Measurements from ENCODE around the gene RUVBL2.
A peak's percentile ranks its signal among the peaks of the same experiment; 100 is the strongest.
"Not testable (repeated sequence)": the region's sequence is repeated elsewhere in the genome, so short reads cannot be mapped to it uniquely, and the experiment has no call there.

The RUVBL2 gene

DNA sequence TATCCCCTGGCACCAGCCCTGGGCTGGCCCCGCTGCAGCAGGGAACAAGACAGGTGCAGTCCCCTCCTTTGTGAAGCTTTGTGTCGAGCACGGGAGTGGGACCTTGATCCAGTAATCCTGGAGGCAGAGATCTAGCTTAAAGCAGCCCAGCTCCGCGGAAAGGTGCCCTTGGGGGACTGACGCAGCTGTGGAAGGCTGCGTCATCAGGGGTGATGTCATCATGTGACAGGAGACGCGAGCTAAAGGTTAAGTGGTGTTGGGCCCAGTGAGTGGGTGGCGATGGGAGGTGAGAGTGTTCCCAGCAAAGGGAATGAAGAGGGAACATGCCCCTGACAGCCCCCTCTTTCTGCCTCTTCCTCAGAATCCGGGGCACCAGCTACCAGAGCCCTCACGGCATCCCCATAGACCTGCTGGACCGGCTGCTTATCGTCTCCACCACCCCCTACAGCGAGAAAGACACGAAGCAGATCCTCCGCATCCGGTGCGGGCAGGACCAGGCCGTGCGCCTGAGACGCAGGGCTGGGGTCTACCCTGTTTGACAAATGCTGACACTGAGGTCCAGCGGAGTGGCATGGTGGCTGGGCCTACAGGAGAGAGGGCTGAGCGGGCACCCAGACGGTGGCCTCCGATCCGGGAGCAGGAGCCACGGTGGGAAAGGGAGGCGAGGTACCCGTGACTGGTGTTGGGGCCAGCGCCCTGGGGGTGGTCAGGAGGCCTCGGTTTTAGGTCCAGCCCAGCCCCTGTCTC lies 20.6 kb downstream of the RUVBL2 start:
- TF ChIP-seq, protein P1, sequence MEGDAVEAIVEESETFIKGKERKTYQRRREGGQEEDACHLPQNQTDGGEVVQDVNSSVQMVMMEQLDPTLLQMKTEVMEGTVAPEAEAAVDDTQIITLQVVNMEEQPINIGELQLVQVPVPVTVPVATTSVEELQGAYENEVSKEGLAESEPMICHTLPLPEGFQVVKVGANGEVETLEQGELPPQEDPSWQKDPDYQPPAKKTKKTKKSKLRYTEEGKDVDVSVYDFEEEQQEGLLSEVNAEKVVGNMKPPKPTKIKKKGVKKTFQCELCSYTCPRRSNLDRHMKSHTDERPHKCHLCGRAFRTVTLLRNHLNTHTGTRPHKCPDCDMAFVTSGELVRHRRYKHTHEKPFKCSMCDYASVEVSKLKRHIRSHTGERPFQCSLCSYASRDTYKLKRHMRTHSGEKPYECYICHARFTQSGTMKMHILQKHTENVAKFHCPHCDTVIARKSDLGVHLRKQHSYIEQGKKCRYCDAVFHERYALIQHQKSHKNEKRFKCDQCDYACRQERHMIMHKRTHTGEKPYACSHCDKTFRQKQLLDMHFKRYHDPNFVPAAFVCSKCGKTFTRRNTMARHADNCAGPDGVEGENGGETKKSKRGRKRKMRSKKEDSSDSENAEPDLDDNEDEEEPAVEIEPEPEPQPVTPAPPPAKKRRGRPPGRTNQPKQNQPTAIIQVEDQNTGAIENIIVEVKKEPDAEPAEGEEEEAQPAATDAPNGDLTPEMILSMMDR (IDR thresholded peaks at IDR 0.05; ENCODE audit: low read depth, low read length) = no peak
- DNase-seq (ENCODE audit: extremely low read depth, low read depth) = no peak

DNA sequence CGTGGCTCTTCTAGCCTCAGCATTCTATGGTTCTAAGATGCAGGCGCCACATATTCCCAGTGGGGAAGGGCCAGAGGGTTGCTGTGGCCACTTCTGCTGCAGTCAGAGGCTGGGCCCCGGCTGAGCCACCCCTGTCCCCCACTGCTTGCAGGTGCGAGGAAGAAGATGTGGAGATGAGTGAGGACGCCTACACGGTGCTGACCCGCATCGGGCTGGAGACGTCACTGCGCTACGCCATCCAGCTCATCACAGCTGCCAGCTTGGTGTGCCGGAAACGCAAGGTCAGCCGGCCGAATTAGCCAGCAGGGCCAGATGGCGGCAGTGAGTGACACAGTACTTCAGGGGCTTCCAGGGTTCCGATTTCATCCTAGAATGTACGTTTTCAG lies 21.2 kb downstream of the RUVBL2 start:
- no peak for DNase-seq (ENCODE audit: extremely low read depth, low read depth)
- TF ChIP-seq, protein P1 (IDR thresholded peaks at IDR 0.05; ENCODE audit: low read depth, low read length) = no peak

DNA sequence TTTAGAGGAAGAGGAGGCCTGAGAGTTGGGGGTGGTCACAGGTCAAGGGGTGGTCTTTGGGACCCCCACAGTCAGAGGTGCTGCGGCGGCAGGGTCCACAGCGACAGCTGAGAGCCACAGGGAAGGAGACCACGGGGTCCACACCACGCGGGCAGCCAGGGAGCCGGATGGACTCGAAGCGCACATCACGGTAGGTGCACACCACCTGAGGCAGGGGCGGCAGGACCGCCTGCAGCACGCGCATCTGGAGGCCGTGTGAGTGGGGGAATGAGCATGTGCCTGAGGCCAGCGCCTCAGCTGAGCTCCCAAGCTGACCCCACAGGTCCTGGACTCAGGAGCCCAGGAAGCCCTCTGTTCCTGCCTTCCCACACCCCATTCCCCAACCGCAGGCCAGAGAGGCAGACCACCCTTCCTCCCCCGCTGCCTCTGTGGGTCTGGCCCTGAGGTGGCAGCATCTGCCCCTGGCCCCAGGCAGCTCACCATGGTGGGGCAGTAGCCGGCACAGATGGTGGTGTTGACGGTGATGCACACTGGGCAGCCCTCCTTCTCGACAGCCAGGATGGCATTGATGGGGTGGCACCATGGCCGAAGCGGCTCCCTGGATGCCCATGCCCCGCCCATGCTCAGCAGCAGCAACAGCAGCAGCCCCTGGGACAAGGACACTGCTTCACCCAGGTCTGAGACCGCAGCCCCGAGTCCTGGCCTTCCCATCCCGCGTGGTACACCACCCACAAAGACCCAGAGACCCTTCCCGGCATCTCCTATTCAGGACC lies 22.6 kb downstream of the RUVBL2 start:
- DNase-seq (ENCODE audit: extremely low read depth, low read depth) = no peak
- TF ChIP-seq, protein P1 (IDR thresholded peaks at IDR 0.05; ENCODE audit: low read depth, low read length) = no peak

DNA sequence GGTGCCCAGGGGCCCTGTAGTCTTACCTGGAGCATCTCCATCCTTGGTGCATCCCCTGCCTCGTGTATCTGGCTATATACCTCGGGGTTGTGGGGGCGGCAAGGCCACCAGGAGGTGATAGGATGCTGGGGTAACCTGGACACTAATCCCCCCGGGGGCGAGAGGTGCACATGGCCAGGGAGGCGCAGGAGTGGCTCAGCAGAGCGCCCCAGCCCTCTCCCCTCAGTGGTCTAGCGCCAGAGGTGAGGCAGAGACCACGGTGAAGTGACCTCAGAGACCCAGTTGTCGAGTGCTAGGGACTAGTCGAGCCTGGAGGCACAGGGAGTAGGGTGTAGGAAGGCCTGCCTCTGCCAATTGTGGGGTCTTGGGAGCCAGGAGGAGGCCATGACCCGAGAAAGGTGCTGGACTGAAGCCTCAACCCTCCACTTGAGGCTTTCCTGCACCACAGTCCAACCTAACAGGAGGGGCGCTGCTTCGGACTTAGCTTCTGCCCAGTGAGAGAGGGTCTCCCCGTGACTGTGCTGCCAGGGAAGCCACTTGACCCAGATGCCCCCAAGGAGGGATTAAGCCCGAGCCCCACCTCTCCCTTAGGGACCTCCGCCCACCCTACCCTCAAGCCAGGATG lies 23.5 kb downstream of the RUVBL2 start, which contains the start of gene LHB:
Gene LHB, minus strand, starts transcription at position 51 of the 625 bp plus-strand sequence. Its CDS starts 10 bp downstream, at position 41.
- DNase-seq (ENCODE audit: extremely low read depth, low read depth) = no peak
- TF ChIP-seq, protein P1 (IDR thresholded peaks at IDR 0.05; ENCODE audit: low read depth, low read length) = no peak

DNA sequence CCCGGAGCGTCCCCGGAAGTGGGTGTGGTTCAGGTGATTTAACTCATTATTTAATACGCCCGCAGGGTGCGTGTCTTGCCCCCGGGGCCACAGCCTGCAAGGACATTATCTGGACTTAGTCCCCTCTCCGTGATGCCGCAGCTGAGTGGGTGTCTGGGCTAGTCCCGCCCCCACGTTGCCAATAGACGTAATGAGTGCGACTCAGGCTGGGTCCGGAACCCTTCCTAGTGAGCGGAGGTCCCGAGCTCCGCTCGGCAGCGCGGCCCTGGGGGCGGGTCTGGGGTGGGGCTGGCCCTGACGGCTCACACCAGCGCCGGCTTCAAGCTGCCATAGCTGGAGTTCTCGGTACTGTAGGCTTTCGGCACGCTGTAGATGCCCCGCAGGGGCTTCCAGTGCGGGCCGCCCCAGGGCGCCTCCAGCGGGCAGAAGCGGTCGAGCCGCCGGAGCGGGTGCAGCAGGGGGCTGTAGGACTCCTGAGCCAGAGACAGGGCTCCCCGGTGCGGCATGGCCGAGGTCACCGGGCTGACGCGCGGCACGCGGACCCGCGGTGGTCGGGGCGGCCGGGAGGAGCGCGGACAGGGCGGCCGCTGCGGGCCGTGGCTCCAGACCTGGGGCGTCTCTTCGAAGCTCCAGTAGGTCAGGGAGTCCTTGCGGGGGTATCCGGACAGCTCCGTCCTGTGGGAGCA lies 24.1 kb downstream of the RUVBL2 start:
- DNase-seq (ENCODE audit: extremely low read depth, low read depth) = no peak
- TF ChIP-seq, protein P1 (IDR thresholded peaks at IDR 0.05; ENCODE audit: low read depth, low read length) = peak; percentile 55

DNA sequence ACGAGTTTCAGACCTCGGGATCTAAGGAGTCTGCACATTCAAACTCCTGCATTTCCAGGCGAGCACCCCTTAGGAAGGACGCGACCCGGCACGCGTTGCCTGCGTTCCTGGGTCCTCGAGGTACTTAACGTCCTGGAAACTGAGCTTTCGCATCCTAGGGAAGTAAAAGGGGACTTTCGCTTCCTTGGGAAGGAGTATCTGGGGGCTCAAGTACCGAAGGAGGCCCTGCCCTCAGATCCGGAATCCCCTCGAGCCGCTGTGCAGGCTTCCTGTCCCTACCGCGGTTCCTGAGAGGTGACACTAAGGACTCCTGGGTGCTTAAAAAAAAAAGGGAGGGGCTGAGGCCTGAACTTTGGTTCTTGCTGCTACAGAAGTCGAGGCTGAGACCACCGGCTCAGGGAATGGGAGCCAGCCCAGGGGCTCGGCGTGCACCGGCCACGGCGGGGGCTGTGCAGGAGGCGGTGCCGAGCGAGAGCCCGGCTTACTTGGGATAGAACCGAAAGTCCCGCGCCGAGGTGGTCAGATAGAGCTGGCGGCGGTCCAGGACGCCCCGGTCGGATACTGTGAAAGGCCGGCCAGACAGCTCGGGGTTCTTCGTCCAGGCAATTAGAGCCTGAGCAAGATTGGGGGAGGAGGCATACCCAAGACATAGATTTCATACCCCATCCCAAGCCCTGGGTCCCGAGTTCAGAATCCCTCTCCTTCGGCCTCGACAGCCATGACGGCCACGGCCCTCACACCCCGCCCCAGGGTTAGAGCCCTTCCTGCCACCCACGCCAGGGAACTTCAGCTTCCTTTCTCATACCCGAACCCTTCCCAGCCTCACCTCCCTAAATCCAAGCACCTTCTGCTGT lies 24.9 kb downstream of the RUVBL2 start:
- not testable (repeated sequence) for DNase-seq (ENCODE audit: extremely low read depth, low read depth)
